Naive thymus-derived CD4-positive, alpha-beta T cell (primary cell): ENCODE measurements around the gene STARD5. TPM values are rescaled to one million over a fixed set of nuclear protein-coding genes. Genes with fewer than 3 reads are reported as not detected.
A peak's percentile ranks its signal among the peaks of the same experiment; 100 is the strongest.

Source experiments
- ATAC-seq: fragments of 150-1000 bp; cut with Tn5 transposase; 2 replicates; pipeline ENCODE4 v1.10.0; 2021; ENCODE audit warnings: mild to moderate bottlenecking, moderate library complexity
- CTCF ChIA-PET: fragments of 350-600 bp; sonication (Branson Sonifier 250); formaldehyde crosslinking; loops from one replicate; lab custom pipeline; 2021; ENCODE audit warnings: antibody characterized with exemption; lab: Charles Lee
- POLR2A ChIA-PET: fragments of 350-600 bp; sonication (Branson Sonifier 250); formaldehyde crosslinking; loops from one replicate; lab custom pipeline; 2021; ENCODE audit warnings: antibody characterized with exemption, inconsistent platforms; lab: Charles Lee
- DNase-seq, 9 donors: peaks; one replicate each; pipeline versions ENCODE4 v3.0.0 to v3.0.0-alpha.2; 2020 to 2022; ENCODE audit warnings: mixed read lengths in 1 of 9
- H3K27ac ChIP-seq: one replicate; pipeline ENCODE4 v1.7.0; 2013; ENCODE audit warnings: mild to moderate bottlenecking, low read depth, low read length, moderate library complexity
- H3K27me3 ChIP-seq, 2 donors: one replicate each; pipeline ENCODE4 v1.7.0; 2013; ENCODE audit warnings: low read length in 2 of 2, mild to moderate bottlenecking in 2 of 2, moderate library complexity in 2 of 2; ENCODE audit not compliant: control insufficient read depth in 2 of 2, insufficient read depth in 2 of 2
- H3K36me3 ChIP-seq, 3 experiments: 1 replicate in 2 of 3; 2 replicates in 1 of 3; pipeline ENCODE4 v1.7.0; 2013; ENCODE audit warnings: low read length in 3 of 3, mild to moderate bottlenecking in 3 of 3, moderate library complexity in 1 of 3; ENCODE audit not compliant: insufficient read depth in 3 of 3, control insufficient read depth in 2 of 3
- H3K4me1 ChIP-seq, 2 donors: one replicate each; pipeline ENCODE4 v1.7.0; 2013; ENCODE audit warnings: low read length in 2 of 2, mild to moderate bottlenecking in 2 of 2, moderate library complexity in 1 of 2; ENCODE audit not compliant: control insufficient read depth in 2 of 2, insufficient read depth in 2 of 2
- H3K4me3 ChIP-seq: 2 replicates; pipeline ENCODE4 v1.7.0; 2013; ENCODE audit warnings: mild to moderate bottlenecking, low read length
- H3K9me3 ChIP-seq, 3 experiments: 1 replicate in 2 of 3; 2 replicates in 1 of 3; pipeline ENCODE4 v1.7.0; 2013; ENCODE audit warnings: low read length in 3 of 3; ENCODE audit not compliant: control insufficient read depth in 2 of 3
- H3K27ac Mint-ChIP-seq, 9 donors: one replicate each; pipeline ENCODE4 v1.8.0; 2020 to 2022; ENCODE audit warnings: mixed read lengths in 9 of 9, mild to moderate bottlenecking in 8 of 9, moderate library complexity in 5 of 9, inconsistent platforms in 2 of 9
- H3K27me3 Mint-ChIP-seq, 5 donors: one replicate each; pipeline ENCODE4 v1.8.0; 2021 to 2022; ENCODE audit warnings: mixed read lengths in 5 of 5, mild to moderate bottlenecking in 1 of 5
- H3K36me3 Mint-ChIP-seq, 5 donors: one replicate each; pipeline ENCODE4 v1.8.0; 2020 to 2022; ENCODE audit warnings: mixed read lengths in 5 of 5, mild to moderate bottlenecking in 3 of 5, inconsistent platforms in 1 of 5
- H3K4me1 Mint-ChIP-seq, 7 donors: one replicate each; pipeline ENCODE4 v1.8.0; 2020 to 2022; ENCODE audit warnings: mixed read lengths in 7 of 7, mild to moderate bottlenecking in 3 of 7, inconsistent platforms in 1 of 7
- H3K4me3 Mint-ChIP-seq, 10 donors: one replicate each; pipeline ENCODE4 v1.8.0; 2020 to 2022; ENCODE audit warnings: mild to moderate bottlenecking in 10 of 10, mixed read lengths in 10 of 10, moderate library complexity in 6 of 10, inconsistent platforms in 2 of 10
- H3K9me3 Mint-ChIP-seq, 11 donors: one replicate each; pipeline ENCODE4 v1.8.0; 2020 to 2022; ENCODE audit warnings: mixed read lengths in 11 of 11, mild to moderate bottlenecking in 4 of 11, inconsistent platforms in 1 of 11, moderate library complexity in 1 of 11
- intact Hi-C, 2 donors: fragments of 100-400 bp; cut with micrococcal nuclease; formaldehyde crosslinking; loops; one replicate each; pipeline ENCODE4 v1.15.1; 2023
- polyA plus RNA-seq, 2 donors: library from polyadenylated mRNA; unstranded; fragments of 300-500 nt; fragmentation: Illumina TruSeq; gene quantifications; one replicate each; pipeline ENCODE4 v1.2.3, GENCODE V29; 2021
- total RNA-seq, 6 experiments: library from RNA in 5 of 6; stranded (reverse) in 5 of 6; gene quantifications; 1 replicate in 5 of 6; 2 replicates in 1 of 6; pipeline ENCODE4 v1.2.3 and lab custom pipeline; 2021 to 2026

STARD5 gene
- total and polyA plus RNA-seq, 7 experiments from 2014 or later, result 5.0 to 13.5 (median 10.1) TPM

DNA sequence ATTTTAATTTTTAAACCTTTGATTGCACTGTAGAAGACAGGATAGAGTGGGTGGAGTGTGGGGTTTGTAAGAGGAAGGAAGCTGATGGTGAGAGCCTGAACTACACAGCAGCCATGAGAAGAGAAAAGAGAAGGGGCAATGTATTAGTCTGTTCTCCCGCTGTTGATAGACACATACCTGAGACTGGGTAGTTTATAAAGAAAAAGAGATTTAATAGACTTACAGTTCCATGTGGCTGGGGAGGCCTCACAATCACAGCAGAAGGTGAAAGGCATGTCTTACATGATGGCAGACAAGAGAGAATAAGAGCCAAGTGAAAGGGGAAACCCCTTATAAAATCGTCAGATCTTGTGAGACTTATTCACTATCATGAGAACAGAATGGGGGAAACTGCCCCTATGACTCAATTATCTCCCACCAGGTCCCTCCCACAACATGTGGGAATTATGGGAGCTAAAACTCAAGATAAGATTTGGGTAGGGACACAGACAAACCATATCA is 37.3 kb downstream of the STARD5 start:
- Histone ChIP-seq H3K27ac (peak overlapping the region; percentile 72), H3K9me3 (no peaks in the 10 kb centered on the region), H3K36me3 (no peaks in the 10 kb centered on the region), H3K4me1 (peaks cover 57 to 80% of the 10 kb centered on the region in 2 donors), H3K4me3 (peak overlapping the region; percentile 49), H3K27me3 (no peaks in the 10 kb centered on the region)
- peaks cover 52 to 98% (median 88%) of the 10 kb centered on the region in 7 donors for H3K4me1 Mint-ChIP-seq
- DNase-seq (peak in 7 of 9 donors; percentile 54 to 73 (median 68)), ATAC-seq (peak; percentile 95)
- H3K27me3 Mint-ChIP-seq, result no peaks in the 10 kb centered on the region
- ChIA-PET POLR2A (interaction anchor here (1.0 to 3.0 kb wide), 9 partner anchors 8 to 40 kb away, joined by 3 to 207 read pairs (median 9); partner anchors contain the start of gene STARD5), CTCF (interaction anchor here (0.6 to 2.8 kb wide), 11 partner anchors 8 to 115 kb away, joined by 3 to 21 read pairs (median 5); no protein-coding TSS in a partner anchor)
- peaks cover 0 to 15% (median 5%) of the 10 kb centered on the region in 5 donors for H3K36me3 Mint-ChIP-seq
- H3K27ac Mint-ChIP-seq, result peak overlapping the region; percentile 81 to 99 (median 96)
- H3K9me3 Mint-ChIP-seq, result peaks cover 0 to 8% (median 0%) of the 10 kb centered on the region in 11 donors
- intact Hi-C loops, result loop anchor here (1.0 to 2.0 kb wide), 4 partner anchors 8 to 286 kb away; partner anchors contain the start of gene TLNRD1 (in 1 of the 2)
- H3K4me3 Mint-ChIP-seq, result peak overlapping the region; percentile 70 to 86 (median 80)

GRCh38 chr15:81285461-81285860 is 38.5 kb downstream of the STARD5 start:
- Histone ChIP-seq H3K27me3 (no peaks in the 10 kb centered on the region), H3K36me3 (no peaks in the 10 kb centered on the region), H3K27ac (peak overlapping the region; percentile 72), H3K4me1 (peaks cover 48 to 81% of the 10 kb centered on the region in 2 donors), H3K9me3 (no peaks in the 10 kb centered on the region), H3K4me3 (no peak overlapping the region)
- no peak for ATAC-seq
- H3K27me3 Mint-ChIP-seq, result no peaks in the 10 kb centered on the region
- intact Hi-C loops, result no loop called here
- CTCF ChIA-PET, result interaction anchor here (1.3 to 2.8 kb wide), 4 partner anchors 10 to 19 kb away, joined by 4 to 21 read pairs (median 10); no protein-coding TSS in a partner anchor
- H3K9me3 Mint-ChIP-seq, result peaks cover 0 to 8% (median 0%) of the 10 kb centered on the region in 11 donors
- POLR2A ChIA-PET, result interaction anchor here (0.7 to 3.0 kb wide), 5 partner anchors 8 to 30 kb away, joined by 3 to 207 read pairs (median 4); no protein-coding TSS in a partner anchor
- DNase-seq, result peak in 1 of 9 donors; percentile 3
- H3K36me3 Mint-ChIP-seq, result peaks cover 0 to 15% (median 5%) of the 10 kb centered on the region in 5 donors
- peak overlapping the region; percentile 39 to 86 (median 80) for H3K4me3 Mint-ChIP-seq
- H3K27ac Mint-ChIP-seq, result peak overlapping the region in 8 of 9 donors; percentile 95 to 99 (median 97)
- H3K4me1 Mint-ChIP-seq, result peaks cover 52 to 98% (median 88%) of the 10 kb centered on the region in 7 donors

GRCh38 chr15:81284256-81285031 is 39.5 kb downstream of the STARD5 start:
- H3K4me1 ChIP-seq, result peaks cover 42 to 82% of the 10 kb centered on the region in 2 donors
- H3K27ac Mint-ChIP-seq, result peak overlapping the region in 8 of 9 donors; percentile 95 to 99 (median 97)
- H3K9me3 ChIP-seq, result no peaks in the 10 kb centered on the region
- peaks cover 0 to 8% (median 0%) of the 10 kb centered on the region in 11 donors for H3K9me3 Mint-ChIP-seq
- intact Hi-C loops, result loop anchor here in 1 of 2 donors (1.0 kb wide), 1 partner anchor 9 kb away; no protein-coding TSS in a partner anchor
- peak overlapping the region; percentile 72 for H3K27ac ChIP-seq
- no peak for ATAC-seq
- H3K27me3 Mint-ChIP-seq, result no peaks in the 10 kb centered on the region
- peaks cover 46 to 98% (median 88%) of the 10 kb centered on the region in 7 donors for H3K4me1 Mint-ChIP-seq
- ChIA-PET CTCF (interaction anchor here (0.7 to 2.2 kb wide), 4 partner anchors 9 to 19 kb away, joined by 3 to 11 read pairs (median 6); no protein-coding TSS in a partner anchor), POLR2A (interaction anchor here (1.0 to 17.1 kb wide), 4 partner anchors 16 to 94 kb away, joined by 3 to 642 read pairs (median 5); no protein-coding TSS in a partner anchor)
- no peaks in the 10 kb centered on the region for H3K36me3 ChIP-seq
- no peak overlapping the region for H3K4me3 ChIP-seq
- DNase-seq, result peak in 1 of 9 donors; percentile 2
- peak overlapping the region in 9 of 10 donors; percentile 27 to 86 (median 80) for H3K4me3 Mint-ChIP-seq
- H3K27me3 ChIP-seq, result no peaks in the 10 kb centered on the region
- peaks cover 0 to 13% (median 5%) of the 10 kb centered on the region in 5 donors for H3K36me3 Mint-ChIP-seq

- CTCF ChIA-PET, result interaction anchor here (0.7 to 2.2 kb wide), 7 partner anchors 8 to 54 kb away, joined by 3 to 11 read pairs (median 3); no protein-coding TSS in a partner anchor
- POLR2A ChIA-PET, result interaction anchor here (1.8 to 17.1 kb wide), 3 partner anchors 18 to 53 kb away, joined by 5 to 642 read pairs (median 5); no protein-coding TSS in a partner anchor
- H3K9me3 Mint-ChIP-seq, result peaks cover 0 to 13% (median 3%) of the 10 kb centered on the region in 11 donors
- DNase-seq (peak in 1 of 9 donors; percentile 15), ATAC-seq (no peak)
- H3K27me3 Mint-ChIP-seq, result no peaks in the 10 kb centered on the region
- no peaks in the 10 kb centered on the region for H3K27me3 ChIP-seq
- H3K4me3 ChIP-seq, result no peak overlapping the region
- H3K36me3 ChIP-seq, result no peaks in the 10 kb centered on the region
- peaks cover 35 to 69% of the 10 kb centered on the region in 2 donors for H3K4me1 ChIP-seq
- peaks cover 0 to 17% (median 7%) of the 10 kb centered on the region in 5 donors for H3K36me3 Mint-ChIP-seq
- no peak overlapping the region for H3K4me3 Mint-ChIP-seq
- H3K27ac Mint-ChIP-seq, result peak overlapping the region in 4 of 9 donors; percentile 3 to 96 (median 66)
- H3K9me3 ChIP-seq, result no peaks in the 10 kb centered on the region
- H3K27ac ChIP-seq, result no peak overlapping the region
- intact Hi-C loops, result no loop called here
- H3K4me1 Mint-ChIP-seq, result peaks cover 38 to 98% (median 88%) of the 10 kb centered on the region in 7 donors
Observed at GRCh38 chr15:81282911-81283310, 41.0 kb downstream of the STARD5 start.

DNA sequence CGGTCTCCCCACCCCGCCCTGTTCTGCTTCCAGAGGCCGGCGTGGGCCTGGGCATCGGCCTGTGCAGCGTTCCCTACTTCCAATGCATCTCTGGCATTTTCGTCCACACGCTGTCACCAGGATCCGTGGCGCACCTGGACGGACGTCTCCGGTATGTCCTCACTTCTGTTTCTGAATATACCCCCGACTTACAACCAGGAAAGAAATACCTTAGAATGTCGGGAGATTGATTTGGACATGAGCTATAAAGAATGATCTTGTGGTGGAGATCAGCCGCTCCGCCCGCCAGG is 41.4 kb downstream of the STARD5 start:
- ChIA-PET POLR2A (interaction anchor here (17.1 kb wide), 1 partner anchor 18 kb away, joined by 642 read pairs; no protein-coding TSS in a partner anchor), CTCF (interaction anchor here (0.7 to 2.2 kb wide), 4 partner anchors 10 to 17 kb away, joined by 3 to 11 read pairs (median 4); no protein-coding TSS in a partner anchor)
- peaks cover 0 to 15% (median 3%) of the 10 kb centered on the region in 11 donors for H3K9me3 Mint-ChIP-seq
- peak overlapping the region in 2 of 9 donors; percentile 87 to 96 for H3K27ac Mint-ChIP-seq
- H3K9me3 ChIP-seq, result no peaks in the 10 kb centered on the region
- intact Hi-C loops, result no loop called here
- peaks cover 32 to 65% of the 10 kb centered on the region in 2 donors for H3K4me1 ChIP-seq
- DNase-seq (no peak), ATAC-seq (no peak)
- H3K27ac ChIP-seq, result no peak overlapping the region
- H3K27me3 Mint-ChIP-seq, result no peaks in the 10 kb centered on the region
- H3K4me3 Mint-ChIP-seq, result peak overlapping the region in 2 of 10 donors; percentile 26 to 58
- peaks cover 34 to 97% (median 87%) of the 10 kb centered on the region in 7 donors for H3K4me1 Mint-ChIP-seq
- H3K36me3 ChIP-seq, result no peaks in the 10 kb centered on the region
- H3K4me3 ChIP-seq, result no peak overlapping the region
- no peaks in the 10 kb centered on the region for H3K27me3 ChIP-seq
- H3K36me3 Mint-ChIP-seq, result peaks cover 2 to 17% (median 8%) of the 10 kb centered on the region in 5 donors
